ENCODE data around the gene NFIA. TPM values are rescaled to one million over a fixed set of nuclear protein-coding genes. Genes with fewer than 3 reads are reported as not detected.

NFIA gene
- total and polyA plus RNA-seq, 10 of the 15 experiments (the other 5 are each of a cell fraction or from before 2014, with no cell fraction given) = 0.10 to 0.16 TPM; not detected in 8

DNA sequence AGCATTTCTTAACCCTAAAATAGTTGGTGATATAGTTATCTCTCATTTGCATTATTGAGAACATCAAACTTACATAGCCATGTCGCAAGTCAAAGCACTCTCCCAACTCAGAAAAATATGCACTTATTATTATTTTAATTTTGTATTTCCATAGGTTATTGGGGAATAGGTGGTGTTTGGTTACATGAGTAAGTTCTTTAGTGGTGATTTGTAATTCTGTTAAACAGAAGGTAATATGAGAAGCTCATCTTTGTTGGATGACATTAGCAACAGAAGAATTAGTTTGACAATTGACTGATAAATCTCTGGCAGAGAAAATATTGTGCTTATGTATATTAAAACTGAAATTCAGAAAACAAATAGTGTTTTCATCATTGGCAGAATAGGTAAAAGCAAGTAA is 154.8 kb downstream of the NFIA start (continued):
- no peak for TF ChIP-seq MEF2A (IDR thresholded peaks at IDR 0.05; ENCODE audit: insufficient read depth, low read depth, low read length)
- TF ChIP-seq RAD51 (IDR thresholded peaks at IDR 0.05) = no peak

GRCh38 chr1:61237659-61238358 is 155.4 kb downstream of the NFIA start:
- ATAC-seq (no peak), FAIRE-seq (no peak), DNase-seq (ENCODE audit: low read depth, low spot score) (no peak)
- Histone ChIP-seq H3K4me1 (ENCODE audit: control insufficient read depth, insufficient read depth, low read length) (no peaks in the 10 kb centered on the region), H3K9ac (ENCODE audit: control insufficient read depth, insufficient read depth, low read length) (no peak overlapping the region), H3K9me3 (replicated peaks; ENCODE audit: control insufficient read depth, insufficient read depth, low read length) (no peaks in the 10 kb centered on the region), H2AFZ (ENCODE audit: control insufficient read depth, low read depth, low read length) (no peak overlapping the region), H4K20me1 (ENCODE audit: control insufficient read depth, insufficient read depth) (no peaks in the 10 kb centered on the region), H3K27me3 (replicated peaks in 1 of 2; ENCODE audit: control insufficient read depth in 2 of 2, insufficient read depth in 2 of 2, low read length in 1 of 2) (no peaks in the 10 kb centered on the region), H3K36me3 (ENCODE audit: control insufficient read depth in 2 of 2, insufficient read depth in 2 of 2, low read length in 1 of 2) (no peaks in the 10 kb centered on the region), H3K27ac (ENCODE audit: control insufficient read depth, insufficient read depth) (no peak overlapping the region), H3K79me2 (ENCODE audit: control insufficient read depth, insufficient read depth, low read length) (no peaks in the 10 kb centered on the region), H3K4me2 (ENCODE audit: control insufficient read depth, insufficient read depth) (no peak overlapping the region), H3K4me3 (no peak overlapping the region)
- no peak for TF ChIP-seq E2F8 (IDR thresholded peaks at IDR 0.05; ENCODE audit: low read depth, partially characterized antibody)
- ChIA-PET POLR2A (no interaction called here), RAD21 (ENCODE audit: unreplicated experiment) (no interaction called here), CTCF (interaction anchor here (1.3 kb wide), 1 partner anchor 41 kb away, joined by 3 read pairs; no protein-coding TSS in a partner anchor), SMC1A (ENCODE audit: uncharacterized antibody, unreplicated experiment) (interaction anchor here (0.9 kb wide), 1 partner anchor 10 kb away, joined by 3 read pairs; no protein-coding TSS in a partner anchor)
- BruUV-seq (replicated peaks) = no TSS peak
- in situ Hi-C loops (cut with MboI) (no loop called here), intact Hi-C loops (cut with micrococcal nuclease; ENCODE audit: unreplicated experiment) (no loop called here)
- WGBS (ENCODE audit: insufficient coverage, insufficient replicate concordance, low lambda C conversion rate, missing lambda C conversion rate) = 27% methylated on average over 3 of the region's 3 CpGs

All from GM12878 (cell line).